ENCODE measurements around the gene MGAT4A.

The MGAT4A gene

DNA sequence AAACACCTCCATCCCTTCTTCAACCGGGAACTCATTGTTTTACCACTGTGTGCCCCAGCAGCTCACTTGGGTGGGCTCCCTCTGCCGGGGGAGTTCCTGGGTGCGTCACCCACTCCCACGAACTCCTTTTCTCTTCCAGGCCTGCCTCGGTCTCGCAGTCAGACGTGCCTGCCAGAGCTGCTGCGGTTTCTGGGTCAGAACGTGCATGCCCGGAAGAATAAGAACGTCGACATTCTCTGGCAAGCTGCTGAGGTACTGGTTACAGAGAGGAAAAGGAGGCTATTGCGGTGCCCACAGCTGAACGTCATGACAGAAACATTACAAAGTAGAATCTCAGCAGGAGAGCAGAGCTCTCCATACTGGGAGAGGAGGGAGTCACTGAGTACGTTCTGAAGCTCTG lies 158.3 kb downstream of the MGAT4A start:
- peak; percentile 68 for DNase-seq (ENCODE audit: low spot score)

DNA sequence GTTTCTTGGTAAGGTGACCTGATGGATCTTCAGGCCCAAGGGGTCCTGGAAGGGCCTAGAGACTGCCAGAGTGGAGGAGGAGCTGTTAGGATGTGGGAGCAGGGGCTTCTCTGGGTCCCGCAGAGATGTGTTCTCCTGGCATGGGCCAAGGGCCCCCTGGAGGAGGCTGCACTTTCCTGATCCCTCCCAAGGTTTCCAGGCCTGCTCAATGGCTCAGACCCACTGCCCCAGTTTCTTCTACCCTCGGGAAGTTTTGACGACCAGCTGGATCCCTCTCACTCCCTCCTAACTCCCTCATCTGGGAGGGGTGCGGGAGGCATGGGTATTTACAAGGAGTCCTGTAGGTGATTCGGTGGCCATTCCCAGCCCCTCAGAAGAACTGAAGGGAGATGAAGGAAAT lies 158.7 kb downstream of the MGAT4A start:
- DNase-seq (ENCODE audit: low spot score), result no peak

DNA sequence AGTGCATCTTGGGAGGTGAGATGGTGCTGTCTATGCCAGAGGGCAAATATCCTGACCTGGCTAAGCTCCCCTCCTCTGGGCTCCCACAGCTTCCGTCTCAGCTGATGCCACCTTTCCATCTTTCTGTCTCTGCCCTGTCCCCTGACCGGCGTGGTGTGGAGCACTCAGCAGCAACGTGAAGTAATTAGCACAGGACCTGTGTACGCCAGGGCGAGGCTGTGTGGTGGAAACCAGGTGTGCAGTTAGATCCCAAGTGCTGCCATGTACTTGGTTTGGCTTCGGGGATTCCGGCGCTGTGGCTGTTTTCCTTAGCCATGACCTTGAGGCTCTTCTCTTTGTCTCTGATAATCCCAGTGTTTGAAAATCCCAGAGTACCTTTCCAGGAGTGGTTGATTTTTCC lies 159.1 kb downstream of the MGAT4A start:
- DNase-seq (ENCODE audit: low spot score), result no peak

DNA sequence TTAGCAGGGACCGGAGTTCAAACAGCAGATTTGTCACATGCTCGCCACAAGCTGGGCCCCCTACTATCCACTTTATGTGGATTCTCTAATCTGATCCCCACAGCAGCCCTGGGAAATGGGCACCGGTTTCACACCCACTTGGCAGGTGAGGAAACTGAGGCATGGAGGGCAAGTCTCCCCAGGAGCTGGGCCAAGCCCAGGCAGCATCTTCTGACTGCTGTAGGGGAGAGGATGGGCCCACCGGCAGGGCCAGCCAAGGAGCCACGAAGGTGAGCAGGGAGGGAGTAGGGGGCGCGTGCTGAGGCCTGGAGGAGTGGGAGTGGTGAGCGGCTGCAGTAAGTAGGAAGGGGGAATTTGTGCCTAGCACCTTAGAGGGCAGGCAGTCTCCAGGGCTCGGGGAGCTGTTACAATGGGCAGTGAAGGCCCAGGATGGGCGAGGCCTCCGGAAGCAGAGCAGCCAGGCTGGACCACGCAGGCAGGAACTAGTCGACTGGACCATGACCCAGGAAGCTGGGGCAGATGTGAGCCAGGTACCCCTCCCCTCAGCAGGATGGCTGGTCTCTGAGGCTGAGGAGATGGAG lies 159.7 kb downstream of the MGAT4A start:
- DNase-seq (ENCODE audit: low spot score), result no peak

DNA sequence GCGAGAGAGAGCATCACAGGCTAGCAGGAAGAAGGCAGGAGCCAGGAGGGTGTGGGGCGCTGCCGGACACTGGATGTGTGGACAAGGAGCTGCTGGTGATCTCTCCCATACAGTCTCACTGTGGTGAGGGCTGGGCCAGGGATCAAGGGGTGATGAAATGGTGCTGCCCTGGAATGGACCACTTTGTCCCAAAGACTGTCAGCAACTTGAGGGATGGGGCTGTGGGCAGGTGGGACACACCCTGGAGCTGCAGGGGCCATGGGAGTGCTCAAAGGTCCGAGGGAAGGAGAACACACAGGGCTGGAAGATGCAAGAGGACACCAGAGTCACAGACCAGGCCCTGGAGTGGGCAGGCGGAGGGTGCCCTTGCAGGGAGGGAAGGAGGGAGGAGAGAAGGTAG lies 160.6 kb downstream of the MGAT4A start:
- DNase-seq (ENCODE audit: low spot score), result no peak

DNA sequence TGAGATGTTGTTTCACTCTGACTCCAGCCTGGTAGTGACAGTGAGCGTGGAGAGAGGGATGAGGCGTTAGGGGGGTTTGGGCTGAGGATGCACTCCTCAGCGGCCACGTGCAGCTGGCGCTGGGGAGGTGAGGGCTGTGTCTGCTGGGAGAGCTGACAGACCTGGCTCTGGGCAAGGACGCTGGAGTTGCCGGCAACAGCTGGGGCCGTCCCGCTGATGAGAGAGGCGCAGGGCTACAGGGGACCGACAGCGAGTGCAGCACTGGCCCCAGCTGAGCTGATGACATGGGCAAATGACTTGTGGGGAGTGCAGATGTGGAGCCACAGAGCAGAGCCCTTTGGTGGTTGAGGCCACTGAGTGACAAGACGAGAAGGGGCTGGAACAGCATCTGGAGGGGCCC lies 161.0 kb downstream of the MGAT4A start:
- no peak for DNase-seq (ENCODE audit: low spot score)

DNA sequence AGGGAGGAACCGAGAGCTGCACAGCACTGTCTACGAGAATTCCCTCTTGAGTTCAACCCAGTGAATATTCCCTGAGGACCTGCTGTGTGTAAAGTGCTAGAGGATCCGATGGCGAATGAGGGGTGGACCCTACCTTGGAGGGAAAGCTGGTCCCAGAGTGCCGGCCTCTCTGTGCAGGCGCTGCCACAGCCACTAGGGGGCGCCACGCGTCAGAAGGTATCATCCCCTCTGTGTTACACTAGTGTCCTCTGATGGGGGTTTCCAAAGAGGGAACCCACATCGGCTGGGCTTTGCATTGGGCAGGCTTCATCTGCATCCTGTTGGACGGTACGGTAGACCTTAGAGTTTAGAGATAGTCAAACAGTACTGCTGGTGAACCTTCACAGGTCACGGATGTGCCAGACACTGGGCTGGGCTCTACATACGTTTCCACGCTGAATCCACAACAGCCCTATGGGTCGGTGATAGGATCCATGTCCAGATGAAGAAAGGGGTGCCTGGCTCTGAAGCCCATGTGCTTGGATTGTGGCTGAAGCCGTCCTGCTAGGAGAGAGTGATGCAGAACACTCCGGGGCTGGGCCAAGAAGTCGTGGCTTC lies 161.6 kb downstream of the MGAT4A start:
- DNase-seq (ENCODE audit: low spot score), result no peak
